HEK293T (cell line): ENCODE results near the gene CLEC20A.

Experiments
- CTCF ChIA-PET: fragments of 350-600 bp; formaldehyde crosslinking; extraction: SDS; loops from one replicate; lab custom pipeline; 2021; ENCODE audit warnings: antibody characterized with exemption, inconsistent platforms; lab: Yijun Ruan, JAX
- POLR2A ChIA-PET: fragments of 350-600 bp; formaldehyde crosslinking; extraction: SDS; loops from one replicate; lab custom pipeline; 2020; ENCODE audit warnings: antibody characterized with exemption, inconsistent platforms; lab: Yijun Ruan, JAX
- DNase-seq: peaks from one replicate; pipeline ENCODE4 v3.0.0; 2012; ENCODE audit warnings: mixed read lengths; ENCODE audit errors: extremely low spot score
- ARNT ChIP-seq: fragments of 450-650 bp; IDR thresholded peaks from 2 replicates; pipeline ENCODE4 v1.6.1; 2017; ENCODE audit warnings: mild to moderate bottlenecking
- BHLHE40 ChIP-seq: fragments of 450-650 bp; IDR thresholded peaks from 2 replicates; pipeline ENCODE4 v1.6.1; 2016; ENCODE audit warnings: mild to moderate bottlenecking, moderate library complexity, borderline replicate concordance
- CTBP1 ChIP-seq: fragments of 450-650 bp; IDR thresholded peaks from 2 replicates; pipeline ENCODE4 v1.6.1; 2016; ENCODE audit warnings: borderline replicate concordance
- ELF4 ChIP-seq: fragments of 450-650 bp; IDR thresholded peaks from 2 replicates; pipeline ENCODE4 v1.6.1; 2017; ENCODE audit warnings: antibody characterized with exemption
- FOXA1 ChIP-seq: fragments of 450-650 bp; IDR thresholded peaks from 2 replicates; pipeline ENCODE4 v1.6.1; 2016; ENCODE audit warnings: mild to moderate bottlenecking
- FOXK2 ChIP-seq: fragments of 450-650 bp; IDR thresholded peaks from 2 replicates; pipeline ENCODE4 v1.6.1; 2016; ENCODE audit warnings: mild to moderate bottlenecking
- FOXM1 ChIP-seq: fragments of 450-650 bp; IDR thresholded peaks from 2 replicates; pipeline ENCODE4 v1.6.1; 2017; ENCODE audit warnings: mild to moderate bottlenecking, borderline replicate concordance
- HDGF ChIP-seq: fragments of 450-650 bp; IDR thresholded peaks from 2 replicates; pipeline ENCODE4 v1.6.1; 2017; ENCODE audit warnings: antibody characterized with exemption, borderline replicate concordance
- L3MBTL2 ChIP-seq: fragments of 450-650 bp; conservative IDR thresholded peaks from 2 replicates; pipeline ENCODE4 v1.6.1; 2016; ENCODE audit warnings: mild to moderate bottlenecking
- LEF1 ChIP-seq: fragments of 450-650 bp; IDR thresholded peaks from 2 replicates; pipeline ENCODE4 v1.6.1; 2017; ENCODE audit warnings: mild to moderate bottlenecking, borderline replicate concordance
- NFRKB ChIP-seq: fragments of 450-650 bp; IDR thresholded peaks from 2 replicates; pipeline ENCODE4 v1.6.1; 2016; ENCODE audit warnings: mild to moderate bottlenecking, moderate library complexity
- SP1 ChIP-seq: fragments of 450-650 bp; IDR thresholded peaks from 2 replicates; pipeline ENCODE4 v1.6.1; 2017
- SUZ12 ChIP-seq: fragments of 450-650 bp; IDR thresholded peaks from 2 replicates; pipeline ENCODE4 v1.6.1; 2016; ENCODE audit warnings: mild to moderate bottlenecking
- TARDBP ChIP-seq: fragments of 450-650 bp; IDR thresholded peaks from 2 replicates; pipeline ENCODE4 v1.6.1; 2016
- ZNF384 ChIP-seq: fragments of 450-650 bp; IDR thresholded peaks from 2 replicates; pipeline ENCODE4 v1.6.1; 2016
- TF ChIP-seq, protein P1 (sequence below): fragments of 450-650 bp; IDR thresholded peaks from 2 replicates; pipeline ENCODE4 v1.6.1; 2016

CLEC20A gene

DNA sequence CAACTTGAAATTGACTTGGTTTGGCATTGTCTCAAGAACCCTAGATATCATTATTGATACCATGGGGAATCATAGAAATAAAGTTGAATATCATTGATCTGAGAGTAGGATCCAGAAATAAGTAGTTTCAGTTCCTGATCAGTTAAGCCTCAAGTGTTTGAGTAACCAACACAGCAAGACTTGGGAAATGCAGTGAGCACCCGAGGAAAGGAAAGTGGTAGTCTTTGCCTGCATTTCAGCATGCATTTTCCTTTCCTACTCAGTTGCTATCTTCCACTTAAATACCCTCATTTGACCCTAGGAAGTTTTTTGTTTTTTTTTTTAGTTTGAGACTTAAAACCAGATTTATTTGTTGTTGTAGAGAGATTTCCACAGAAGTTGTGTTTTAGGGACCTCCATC is 18.9 kb downstream of the CLEC20A start:
- POLR2A ChIA-PET: no interaction called here
- no peak for DNase-seq
- TF ChIP-seq ARNT (no peak), TARDBP (no peak), FOXM1 (no peak), FOXK2 (no peak), NFRKB (no peak), ELF4 (no peak), BHLHE40 (no peak), HDGF (no peak), CTBP1 (no peak), SP1 (no peak), ZNF384 (no peak), FOXA1 (no peak), SUZ12 (no peak), LEF1 (no peak), L3MBTL2 (no peak)
- TF ChIP-seq, protein P1, sequence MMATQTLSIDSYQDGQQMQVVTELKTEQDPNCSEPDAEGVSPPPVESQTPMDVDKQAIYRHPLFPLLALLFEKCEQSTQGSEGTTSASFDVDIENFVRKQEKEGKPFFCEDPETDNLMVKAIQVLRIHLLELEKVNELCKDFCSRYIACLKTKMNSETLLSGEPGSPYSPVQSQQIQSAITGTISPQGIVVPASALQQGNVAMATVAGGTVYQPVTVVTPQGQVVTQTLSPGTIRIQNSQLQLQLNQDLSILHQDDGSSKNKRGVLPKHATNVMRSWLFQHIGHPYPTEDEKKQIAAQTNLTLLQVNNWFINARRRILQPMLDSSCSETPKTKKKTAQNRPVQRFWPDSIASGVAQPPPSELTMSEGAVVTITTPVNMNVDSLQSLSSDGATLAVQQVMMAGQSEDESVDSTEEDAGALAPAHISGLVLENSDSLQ: no peak
- CTCF ChIA-PET: no interaction called here

- POLR2A ChIA-PET: no interaction called here
- CTCF ChIA-PET: no interaction called here
- TF ChIP-seq LEF1: no peak
- no peak for TF ChIP-seq HDGF
- TF ChIP-seq SP1: no peak
- TF ChIP-seq FOXM1: no peak
- TF ChIP-seq, protein P1: no peak
- no peak for TF ChIP-seq CTBP1
- TF ChIP-seq FOXA1: no peak
- TF ChIP-seq TARDBP: no peak
- no peak for TF ChIP-seq SUZ12
- no peak for TF ChIP-seq L3MBTL2
- no peak for TF ChIP-seq ELF4
- no peak for TF ChIP-seq ZNF384
- DNase-seq: no peak
Observed at GRCh38 chr1:178477373-178477772, 19.4 kb downstream of the CLEC20A start.

GRCh38 chr1:178472531-178472930 is 24.2 kb downstream of the CLEC20A start:
- POLR2A ChIA-PET: no interaction called here
- no peak for DNase-seq
- CTCF ChIA-PET: interaction anchor here (0.7 kb wide), 1 partner anchor 66 kb away, joined by 4 read pairs; no protein-coding TSS in a partner anchor
- TF ChIP-seq SUZ12 (no peak), ARNT (no peak), LEF1 (no peak), SP1 (no peak), ZNF384 (no peak), L3MBTL2 (no peak), CTBP1 (no peak), NFRKB (no peak), HDGF (no peak)
- TF ChIP-seq, protein P1: no peak

- no peak for TF ChIP-seq SUZ12
- CTCF ChIA-PET: no interaction called here
- no peak for DNase-seq
- POLR2A ChIA-PET: no interaction called here
Observed at GRCh38 chr1:178470411-178470960, 26.3 kb downstream of the CLEC20A start.

DNA sequence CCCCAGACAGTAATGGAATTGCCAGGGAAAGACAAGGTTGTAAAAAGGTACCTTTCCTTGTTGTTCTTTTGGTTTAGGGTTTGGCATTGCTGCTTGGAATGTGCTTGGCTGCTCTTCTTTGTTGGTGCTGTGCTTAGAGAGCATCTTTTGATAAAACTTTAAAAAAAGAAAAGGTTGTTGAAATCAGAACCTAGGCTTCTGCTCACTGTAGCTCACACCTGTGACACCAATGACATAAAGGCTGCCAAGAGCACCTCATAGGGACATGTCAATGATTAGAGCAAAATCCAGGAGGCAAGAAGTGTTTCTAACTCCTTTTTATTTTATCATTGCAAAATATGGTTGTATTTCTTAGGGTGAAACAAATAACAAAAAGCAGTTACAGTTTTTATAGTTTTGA is 28.9 kb downstream of the CLEC20A start:
- POLR2A ChIA-PET: no interaction called here
- no peak for DNase-seq
- CTCF ChIA-PET: interaction anchor here (0.6 kb wide), 1 partner anchor 662 kb away, joined by 3 read pairs; no protein-coding TSS in a partner anchor
- TF ChIP-seq FOXA1 (no peak), HDGF (no peak), BHLHE40 (no peak), LEF1 (no peak), FOXK2 (no peak), ELF4 (no peak), CTBP1 (no peak), L3MBTL2 (no peak), SUZ12 (no peak), SP1 (no peak), ARNT (no peak), TARDBP (no peak), FOXM1 (no peak), NFRKB (no peak), ZNF384 (no peak)
- TF ChIP-seq, protein P1: no peak

DNA sequence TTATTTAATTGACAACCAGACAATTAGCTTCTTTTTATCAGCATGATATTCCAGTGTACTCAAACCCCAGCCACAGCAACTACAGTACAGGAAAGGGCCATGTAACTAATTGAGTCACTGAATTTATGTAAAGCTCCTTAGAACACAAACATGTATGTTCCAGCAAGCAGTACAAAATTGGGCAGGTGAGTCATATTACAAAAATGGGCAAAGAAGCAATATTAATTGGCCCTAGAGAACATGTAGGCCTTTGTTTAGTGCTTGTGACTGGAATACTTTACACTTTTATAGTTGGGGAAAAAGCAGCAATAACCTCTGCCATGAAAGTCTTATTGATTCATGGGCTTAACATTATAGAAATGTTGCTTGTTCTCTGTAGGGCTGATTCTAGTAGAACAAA is 31.8 kb downstream of the CLEC20A start:
- no peak for DNase-seq
- ChIA-PET POLR2A (no interaction called here), CTCF (no interaction called here)
- TF ChIP-seq, protein P1: no peak
- TF ChIP-seq SUZ12 (no peak), ARNT (no peak), FOXK2 (no peak), TARDBP (no peak), HDGF (no peak), LEF1 (no peak), ZNF384 (no peak), L3MBTL2 (no peak), FOXA1 (no peak), BHLHE40 (no peak), SP1 (no peak), CTBP1 (no peak), NFRKB (no peak), FOXM1 (no peak), ELF4 (no peak)
